ENCODE results near the gene MYO1G. TPM values are rescaled to one million over a fixed set of nuclear protein-coding genes. Genes with fewer than 3 reads are reported as not detected.

The MYO1G gene
- polyA plus RNA-seq, 4 donors, result 1.3 to 4.1 (median 1.9) TPM

- 69 to 83% (median 82%) methylated on average over 2 of the region's 2 CpGs for WGBS, 3 donors
- no peak for FAIRE-seq
These were observed 23.1 kb downstream of the MYO1G start for GRCh38 chr7:44955733-44956132.

GRCh38 chr7:44953156-44953555, 25.7 kb downstream of the MYO1G start:
- Histone ChIP-seq H3K27ac (ENCODE audit: low read depth in 1 of 3, low read length in 2 of 3) (no peak overlapping the region), H3K4me1 (ENCODE audit: control insufficient read depth in 3 of 3, insufficient read depth in 2 of 3, low read depth in 1 of 3, low read length in 2 of 3) (no peaks in the 10 kb centered on the region), H3K27me3 (ENCODE audit: control insufficient read depth in 3 of 3, insufficient read depth in 3 of 3, low read length in 3 of 3) (no peaks in the 10 kb centered on the region), H3K36me3 (ENCODE audit: control insufficient read depth in 3 of 3, insufficient read depth in 2 of 3, low read depth in 1 of 3, low read length in 3 of 3) (no peaks in the 10 kb centered on the region), H3K9me3 (ENCODE audit: control insufficient read depth in 2 of 2, insufficient read depth in 1 of 2, low read depth in 1 of 2, low read length in 1 of 2) (peaks cover 0 to 2% of the 10 kb centered on the region in 2 donors), H3K4me3 (ENCODE audit: low read depth in 1 of 3, low read length in 3 of 3) (no peak overlapping the region)
- no peak for FAIRE-seq
- DNase-seq, result no peak
- WGBS, 3 donors, result 84 to 95% (median 94%) methylated on average over 2 of the region's 2 CpGs

More at GRCh38 chr7:44955733-44956132, 23.1 kb downstream of the MYO1G start:
- Histone ChIP-seq H3K36me3 (ENCODE audit: control insufficient read depth in 3 of 3, insufficient read depth in 2 of 3, low read depth in 1 of 3, low read length in 3 of 3) (no peaks in the 10 kb centered on the region), H3K4me1 (ENCODE audit: control insufficient read depth in 3 of 3, insufficient read depth in 2 of 3, low read depth in 1 of 3, low read length in 2 of 3) (no peaks in the 10 kb centered on the region), H3K27me3 (ENCODE audit: control insufficient read depth in 3 of 3, insufficient read depth in 3 of 3, low read length in 3 of 3) (peaks cover 0 to 10% (median 0%) of the 10 kb centered on the region in 3 donors), H3K9me3 (ENCODE audit: control insufficient read depth in 2 of 2, insufficient read depth in 1 of 2, low read depth in 1 of 2, low read length in 1 of 2) (peaks cover 0 to 2% of the 10 kb centered on the region in 2 donors), H3K4me3 (ENCODE audit: low read depth in 1 of 3, low read length in 3 of 3) (no peak overlapping the region), H3K27ac (ENCODE audit: low read depth in 1 of 3, low read length in 2 of 3) (no peak overlapping the region)
- no peak for DNase-seq

- no peaks in the 10 kb centered on the region for H3K9me3 ChIP-seq (ENCODE audit: control insufficient read depth in 2 of 2, insufficient read depth in 1 of 2, low read depth in 1 of 2, low read length in 1 of 2)
- no peak overlapping the region for H3K4me3 ChIP-seq (ENCODE audit: low read depth in 1 of 3, low read length in 3 of 3)
- H3K4me1 ChIP-seq (ENCODE audit: control insufficient read depth in 3 of 3, insufficient read depth in 2 of 3, low read depth in 1 of 3, low read length in 2 of 3), result no peaks in the 10 kb centered on the region
- no peaks in the 10 kb centered on the region for H3K27me3 ChIP-seq (ENCODE audit: control insufficient read depth in 3 of 3, insufficient read depth in 3 of 3, low read length in 3 of 3)
- WGBS, 3 donors, result 83 to 85% (median 84%) methylated on average over 2 of the region's 2 CpGs
- H3K36me3 ChIP-seq (ENCODE audit: control insufficient read depth in 3 of 3, insufficient read depth in 2 of 3, low read depth in 1 of 3, low read length in 3 of 3), result no peaks in the 10 kb centered on the region
- DNase-seq (no peak), FAIRE-seq (no peak)
- H3K27ac ChIP-seq (ENCODE audit: low read depth in 1 of 3, low read length in 2 of 3), result no peak overlapping the region
These were observed 29.5 kb downstream of the MYO1G start for GRCh38 chr7:44949303-44949702.

DNA sequence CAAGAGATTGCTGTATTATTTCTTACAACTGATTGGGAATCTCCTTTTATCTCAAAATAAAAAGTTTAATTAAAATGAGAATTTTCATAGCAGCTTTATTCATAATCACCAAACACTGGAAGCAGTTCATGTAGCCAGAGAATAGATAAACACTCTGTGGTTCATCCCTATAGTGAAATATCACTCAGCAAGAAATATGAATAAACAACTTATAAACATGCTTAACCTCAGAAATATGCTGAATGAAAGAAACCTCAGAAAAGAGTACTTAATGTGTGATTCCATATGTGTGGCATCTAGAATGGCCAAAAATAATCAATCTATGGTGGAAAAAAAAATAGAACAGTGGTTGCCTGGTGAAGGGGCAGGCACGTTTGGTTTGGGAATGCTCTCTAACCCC, 33.3 kb downstream of the MYO1G start:
- DNase-seq, result no peak
- Histone ChIP-seq H3K4me3 (ENCODE audit: low read depth in 1 of 3, low read length in 3 of 3) (no peak overlapping the region), H3K36me3 (ENCODE audit: control insufficient read depth in 3 of 3, insufficient read depth in 2 of 3, low read depth in 1 of 3, low read length in 3 of 3) (no peaks in the 10 kb centered on the region), H3K4me1 (ENCODE audit: control insufficient read depth in 3 of 3, insufficient read depth in 2 of 3, low read depth in 1 of 3, low read length in 2 of 3) (no peaks in the 10 kb centered on the region), H3K9me3 (ENCODE audit: control insufficient read depth in 2 of 2, insufficient read depth in 1 of 2, low read depth in 1 of 2, low read length in 1 of 2) (no peaks in the 10 kb centered on the region), H3K27me3 (ENCODE audit: control insufficient read depth in 3 of 3, insufficient read depth in 3 of 3, low read length in 3 of 3) (no peaks in the 10 kb centered on the region), H3K27ac (ENCODE audit: low read depth in 1 of 3, low read length in 2 of 3) (no peak overlapping the region)
- FAIRE-seq, result no peak
- 47 to 64% (median 50%) methylated on average over 1 of the region's 1 CpG for WGBS, 3 donors

DNA sequence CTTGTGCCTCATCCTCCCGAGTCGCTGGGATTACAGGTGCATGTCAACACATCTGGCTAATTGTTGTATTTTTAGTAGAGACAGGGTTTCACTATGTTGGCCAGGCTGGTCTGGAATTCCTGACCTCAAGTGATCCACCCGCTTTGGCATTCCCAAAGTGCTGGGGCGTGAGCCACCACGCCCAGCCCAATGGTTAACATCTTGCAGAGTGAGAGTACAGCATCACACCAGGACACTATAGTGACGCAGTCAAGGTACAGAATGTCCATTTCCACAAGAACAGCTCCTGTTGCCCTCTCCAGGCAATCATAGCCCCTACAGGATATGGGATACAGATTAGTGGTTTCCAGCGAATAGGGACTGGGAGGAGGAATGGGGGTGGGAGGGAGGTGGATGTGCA, 34.0 kb downstream of the MYO1G start:
- H3K9me3 ChIP-seq (ENCODE audit: control insufficient read depth in 2 of 2, insufficient read depth in 1 of 2, low read depth in 1 of 2, low read length in 1 of 2), result no peaks in the 10 kb centered on the region
- no peaks in the 10 kb centered on the region for H3K27me3 ChIP-seq (ENCODE audit: control insufficient read depth in 3 of 3, insufficient read depth in 3 of 3, low read length in 3 of 3)
- WGBS, 3 donors, result 68 to 83% (median 76%) methylated on average over 7 of the region's 7 CpGs
- no peak overlapping the region for H3K27ac ChIP-seq (ENCODE audit: low read depth in 1 of 3, low read length in 2 of 3)
- no peaks in the 10 kb centered on the region for H3K36me3 ChIP-seq (ENCODE audit: control insufficient read depth in 3 of 3, insufficient read depth in 2 of 3, low read depth in 1 of 3, low read length in 3 of 3)
- FAIRE-seq (no peak), DNase-seq (no peak)
- H3K4me3 ChIP-seq (ENCODE audit: low read depth in 1 of 3, low read length in 3 of 3), result no peak overlapping the region
- H3K4me1 ChIP-seq (ENCODE audit: control insufficient read depth in 3 of 3, insufficient read depth in 2 of 3, low read depth in 1 of 3, low read length in 2 of 3), result no peaks in the 10 kb centered on the region

DNA sequence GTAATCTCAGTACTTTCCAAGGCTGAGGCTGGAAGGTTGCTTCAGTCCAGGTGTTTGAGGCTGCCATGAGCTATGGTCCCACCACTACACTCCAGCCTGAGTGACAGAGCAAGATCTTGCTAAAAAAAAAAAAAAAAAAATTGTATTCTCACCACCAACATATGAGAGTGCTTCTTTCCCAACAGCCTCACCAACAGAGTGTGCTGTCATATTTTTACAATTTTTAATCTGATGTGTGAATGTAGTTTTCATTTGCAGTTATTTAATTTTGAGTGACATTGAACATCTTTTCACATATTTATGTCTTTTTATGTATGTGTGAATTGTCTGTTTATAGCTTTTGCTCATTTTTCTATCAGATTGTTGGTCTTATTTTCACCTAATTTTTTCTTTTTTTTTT, 35.2 kb downstream of the MYO1G start:
- Histone ChIP-seq H3K4me3 (ENCODE audit: low read depth in 1 of 3, low read length in 3 of 3) (no peak overlapping the region), H3K36me3 (ENCODE audit: control insufficient read depth in 3 of 3, insufficient read depth in 2 of 3, low read depth in 1 of 3, low read length in 3 of 3) (no peaks in the 10 kb centered on the region), H3K27ac (ENCODE audit: low read depth in 1 of 3, low read length in 2 of 3) (no peak overlapping the region), H3K9me3 (ENCODE audit: control insufficient read depth in 2 of 2, insufficient read depth in 1 of 2, low read depth in 1 of 2, low read length in 1 of 2) (no peaks in the 10 kb centered on the region), H3K4me1 (ENCODE audit: control insufficient read depth in 3 of 3, insufficient read depth in 2 of 3, low read depth in 1 of 3, low read length in 2 of 3) (no peaks in the 10 kb centered on the region), H3K27me3 (ENCODE audit: control insufficient read depth in 3 of 3, insufficient read depth in 3 of 3, low read length in 3 of 3) (no peaks in the 10 kb centered on the region)
- DNase-seq (no peak), FAIRE-seq (no peak)

- Histone ChIP-seq H3K36me3 (ENCODE audit: control insufficient read depth in 3 of 3, insufficient read depth in 2 of 3, low read depth in 1 of 3, low read length in 3 of 3) (no peaks in the 10 kb centered on the region), H3K9me3 (ENCODE audit: control insufficient read depth in 2 of 2, insufficient read depth in 1 of 2, low read depth in 1 of 2, low read length in 1 of 2) (no peaks in the 10 kb centered on the region), H3K4me1 (ENCODE audit: control insufficient read depth in 3 of 3, insufficient read depth in 2 of 3, low read depth in 1 of 3, low read length in 2 of 3) (no peaks in the 10 kb centered on the region), H3K4me3 (ENCODE audit: low read depth in 1 of 3, low read length in 3 of 3) (no peak overlapping the region), H3K27ac (ENCODE audit: low read depth in 1 of 3, low read length in 2 of 3) (no peak overlapping the region), H3K27me3 (ENCODE audit: control insufficient read depth in 3 of 3, insufficient read depth in 3 of 3, low read length in 3 of 3) (peaks cover 0 to 7% (median 0%) of the 10 kb centered on the region in 3 donors)
- DNase-seq (no peak), FAIRE-seq (no peak)
- WGBS, 3 donors, result 58 to 73% (median 70%) methylated on average over 4 to 5 of the region's 5 CpGs
These were observed 41.4 kb downstream of the MYO1G start for GRCh38 chr7:44937426-44937825.

DNA sequence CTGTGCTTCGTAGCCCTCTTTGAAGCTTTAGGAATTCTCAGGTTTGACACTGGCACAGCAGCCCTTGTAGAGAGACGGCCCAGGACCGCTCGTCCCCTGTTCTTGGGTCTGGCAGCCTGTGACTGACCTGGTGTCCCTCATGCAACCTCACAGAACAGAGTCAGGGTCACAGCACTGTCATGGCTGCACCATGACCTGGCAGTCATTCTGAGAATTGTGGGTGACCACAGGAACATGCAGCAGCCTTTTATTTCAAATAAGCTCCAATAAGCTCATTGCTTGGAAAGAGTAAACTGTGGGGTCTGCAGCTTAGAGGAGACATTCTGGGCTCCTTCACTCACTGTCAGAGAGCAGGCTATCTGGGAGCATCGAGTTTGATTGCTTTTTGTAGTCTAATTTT, 42.5 kb downstream of the MYO1G start:
- no peaks in the 10 kb centered on the region for H3K9me3 ChIP-seq (ENCODE audit: control insufficient read depth in 2 of 2, insufficient read depth in 1 of 2, low read depth in 1 of 2, low read length in 1 of 2)
- no peak for DNase-seq
- H3K27me3 ChIP-seq (ENCODE audit: control insufficient read depth in 3 of 3, insufficient read depth in 3 of 3, low read length in 3 of 3), result peaks cover 0 to 7% (median 0%) of the 10 kb centered on the region in 3 donors
- no peaks in the 10 kb centered on the region for H3K36me3 ChIP-seq (ENCODE audit: control insufficient read depth in 3 of 3, insufficient read depth in 2 of 3, low read depth in 1 of 3, low read length in 3 of 3)
- H3K4me3 ChIP-seq (ENCODE audit: low read depth in 1 of 3, low read length in 3 of 3), result no peak overlapping the region
- 66 to 73% (median 72%) methylated on average over 5 of the region's 5 CpGs for WGBS, 3 donors
- no peak overlapping the region for H3K27ac ChIP-seq (ENCODE audit: low read depth in 1 of 3, low read length in 2 of 3)
- no peaks in the 10 kb centered on the region for H3K4me1 ChIP-seq (ENCODE audit: control insufficient read depth in 3 of 3, insufficient read depth in 2 of 3, low read depth in 1 of 3, low read length in 2 of 3)
- FAIRE-seq, result no peak

DNA sequence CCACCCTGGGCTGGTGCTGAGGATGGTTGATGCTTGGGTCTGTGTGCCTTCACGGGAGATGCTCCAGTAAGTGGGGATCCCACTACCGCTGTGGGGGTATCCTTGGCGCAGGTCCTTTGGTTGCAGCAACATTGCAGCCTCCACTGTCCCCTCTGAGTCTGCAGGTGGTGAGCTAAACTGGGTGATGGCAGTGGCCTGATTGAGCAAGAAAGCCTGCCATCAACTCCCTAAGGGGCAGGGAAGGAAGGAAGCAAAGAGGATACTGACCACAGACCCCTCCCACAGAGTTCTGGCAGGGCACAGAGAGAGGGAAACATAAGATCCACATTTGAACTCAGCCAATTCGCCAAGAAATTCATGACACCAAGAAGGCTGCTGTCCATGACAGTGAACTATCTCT, 43.2 kb downstream of the MYO1G start:
- no peaks in the 10 kb centered on the region for H3K36me3 ChIP-seq (ENCODE audit: control insufficient read depth in 3 of 3, insufficient read depth in 2 of 3, low read depth in 1 of 3, low read length in 3 of 3)
- no peak overlapping the region for H3K4me3 ChIP-seq (ENCODE audit: low read depth in 1 of 3, low read length in 3 of 3)
- 84 to 90% (median 86%) methylated on average over 4 of the region's 4 CpGs for WGBS, 3 donors
- DNase-seq, result no peak
- H3K9me3 ChIP-seq (ENCODE audit: control insufficient read depth in 2 of 2, insufficient read depth in 1 of 2, low read depth in 1 of 2, low read length in 1 of 2), result no peaks in the 10 kb centered on the region
- FAIRE-seq, result no peak
- H3K4me1 ChIP-seq (ENCODE audit: control insufficient read depth in 3 of 3, insufficient read depth in 2 of 3, low read depth in 1 of 3, low read length in 2 of 3), result no peaks in the 10 kb centered on the region
- H3K27me3 ChIP-seq (ENCODE audit: control insufficient read depth in 3 of 3, insufficient read depth in 3 of 3, low read length in 3 of 3), result peaks cover 0 to 7% (median 0%) of the 10 kb centered on the region in 3 donors
- no peak overlapping the region for H3K27ac ChIP-seq (ENCODE audit: low read depth in 1 of 3, low read length in 2 of 3)

All from small intestine (tissue), 7 donors.